Nephron (organoid): ENCODE measurements around the gene KLHL41.
"Not testable (repeated sequence)": the region's sequence is repeated elsewhere in the genome, so short reads cannot be mapped to it uniquely, and the experiment has no call there.

Experiments
- H3K27ac Mint-ChIP-seq, 3 experiments: 2 replicates each; pipeline ENCODE4 v1.8.0; 2020; ENCODE audit warnings: mixed read lengths in 3 of 3, mild to moderate bottlenecking in 2 of 3, moderate library complexity in 1 of 3
- H3K27me3 Mint-ChIP-seq: 2 replicates; pipeline ENCODE4 v1.8.0; 2021; ENCODE audit warnings: low read depth, mild to moderate bottlenecking, moderate library complexity, mixed read lengths
- H3K36me3 Mint-ChIP-seq: 2 replicates; pipeline ENCODE4 v1.8.0; 2020; ENCODE audit warnings: low read depth, mixed read lengths
- H3K4me1 Mint-ChIP-seq: 2 replicates; pipeline ENCODE4 v1.8.0; 2020; ENCODE audit warnings: mixed read lengths
- H3K4me3 Mint-ChIP-seq, 3 experiments: 2 replicates each; pipeline ENCODE4 v1.8.0; 2020; ENCODE audit warnings: mild to moderate bottlenecking in 3 of 3, mixed read lengths in 3 of 3, moderate library complexity in 2 of 3
- H3K9me3 Mint-ChIP-seq: 2 replicates; pipeline ENCODE4 v1.8.0; 2020; ENCODE audit warnings: mixed read lengths
- CTCF ChIP-seq, 3 experiments: fragments of 200-600 bp; sonication (generic); IDR thresholded peaks; one replicate each; pipeline ENCODE4 v1.5.0; 2021; ENCODE audit warnings: antibody characterized with exemption in 3 of 3; ENCODE audit not compliant: unreplicated experiment in 3 of 3

The KLHL41 gene

DNA sequence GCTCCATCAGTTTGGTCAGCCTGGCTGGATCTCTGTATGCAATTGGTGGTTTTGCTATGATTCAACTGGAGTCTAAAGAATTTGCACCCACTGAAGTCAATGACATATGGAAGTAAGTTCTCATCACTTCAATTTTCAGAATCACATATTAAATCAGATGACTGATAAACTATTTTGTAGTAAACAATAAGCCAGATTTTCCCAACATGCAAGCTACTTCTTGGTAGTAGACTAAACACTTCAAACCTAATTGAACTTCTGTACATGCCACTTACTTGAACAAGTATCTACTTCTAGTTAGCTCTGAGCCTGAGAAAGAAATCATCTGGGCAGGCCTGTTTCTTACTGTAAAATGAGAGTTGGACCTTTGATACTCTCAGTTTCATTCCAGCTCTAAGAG lies 11.4 kb downstream of the KLHL41 start:
- H3K27me3 Mint-ChIP-seq = no peaks in the 10 kb centered on the region
- H3K4me3 Mint-ChIP-seq = no peak overlapping the region
- peaks cover 10% of the 10 kb centered on the region for H3K4me1 Mint-ChIP-seq
- H3K27ac Mint-ChIP-seq = no peak overlapping the region
- no peak for TF ChIP-seq CTCF (IDR thresholded peaks at IDR 0.05; ENCODE audit: unreplicated experiment in 3 of 3)
- no peaks in the 10 kb centered on the region for H3K9me3 Mint-ChIP-seq
- peaks cover 13% of the 10 kb centered on the region for H3K36me3 Mint-ChIP-seq

DNA sequence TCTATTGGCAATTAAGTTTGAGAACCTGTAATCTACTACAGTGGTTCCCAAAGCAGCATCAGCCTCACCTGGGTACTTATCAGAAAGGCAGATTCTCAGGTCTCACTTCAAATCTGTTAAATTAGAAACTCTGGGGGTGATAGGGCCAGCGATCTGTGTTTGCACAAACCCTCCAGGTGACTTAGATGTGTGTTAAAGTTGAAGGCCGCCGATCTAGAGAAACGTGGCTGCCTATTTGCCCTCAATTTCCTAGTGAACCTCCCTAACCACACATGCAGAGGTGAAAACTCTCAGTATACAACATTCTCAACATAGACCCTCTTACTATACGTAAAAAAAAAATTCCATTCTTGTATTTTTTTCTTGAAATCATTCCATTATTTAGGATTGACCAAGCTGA lies 14.2 kb downstream of the KLHL41 start:
- H3K9me3 Mint-ChIP-seq = no peaks in the 10 kb centered on the region
- H3K36me3 Mint-ChIP-seq = peaks cover 14% of the 10 kb centered on the region
- H3K27me3 Mint-ChIP-seq = no peaks in the 10 kb centered on the region
- TF ChIP-seq CTCF (IDR thresholded peaks at IDR 0.05; ENCODE audit: unreplicated experiment in 3 of 3) = no peak
- no peaks in the 10 kb centered on the region for H3K4me1 Mint-ChIP-seq
- H3K27ac Mint-ChIP-seq = no peak overlapping the region
- H3K4me3 Mint-ChIP-seq = no peak overlapping the region

DNA sequence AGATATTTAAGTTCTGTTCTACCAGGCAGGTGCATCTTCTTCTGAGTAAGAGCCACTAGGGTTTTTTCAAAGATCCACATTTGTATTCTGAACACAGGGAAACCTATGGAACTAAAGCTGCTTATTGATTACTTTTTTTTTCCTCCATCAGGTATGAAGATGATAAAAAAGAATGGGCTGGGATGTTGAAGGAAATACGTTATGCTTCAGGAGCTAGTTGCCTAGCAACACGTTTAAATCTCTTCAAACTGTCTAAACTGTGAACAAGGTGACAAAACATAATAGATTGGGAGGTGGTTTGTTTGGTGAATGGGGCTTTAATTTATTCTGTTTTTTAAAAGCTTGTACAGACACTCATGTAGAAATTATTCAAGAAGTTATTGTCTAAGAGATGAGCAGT lies 15.9 kb downstream of the KLHL41 start:
- no peak for TF ChIP-seq CTCF (IDR thresholded peaks at IDR 0.05; ENCODE audit: unreplicated experiment in 3 of 3)
- no peak overlapping the region for H3K4me3 Mint-ChIP-seq
- H3K36me3 Mint-ChIP-seq = peaks cover 25% of the 10 kb centered on the region
- no peaks in the 10 kb centered on the region for H3K9me3 Mint-ChIP-seq
- no peaks in the 10 kb centered on the region for H3K27me3 Mint-ChIP-seq
- no peaks in the 10 kb centered on the region for H3K4me1 Mint-ChIP-seq
- H3K27ac Mint-ChIP-seq = no peak overlapping the region

DNA sequence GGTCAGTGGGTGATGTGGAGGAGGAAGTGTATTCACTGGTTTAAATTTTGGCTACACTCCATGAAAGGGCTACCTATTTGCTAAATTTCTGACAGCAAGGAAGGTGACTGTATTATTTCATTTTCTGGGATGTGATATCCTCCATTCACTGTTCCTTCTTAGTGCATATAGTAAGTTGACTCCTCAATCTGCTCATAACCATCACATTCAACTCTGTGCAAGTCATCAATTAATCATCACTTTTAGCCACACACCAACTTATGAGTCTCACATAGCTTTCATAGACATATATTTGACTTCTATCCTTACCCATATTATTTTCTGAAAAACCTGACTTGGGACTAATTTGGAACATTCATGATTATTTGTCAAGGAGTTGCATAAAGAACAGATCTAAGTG lies 16.9 kb downstream of the KLHL41 start:
- H3K4me3 Mint-ChIP-seq = no peak overlapping the region
- peaks cover 25% of the 10 kb centered on the region for H3K36me3 Mint-ChIP-seq
- no peaks in the 10 kb centered on the region for H3K27me3 Mint-ChIP-seq
- no peak overlapping the region for H3K27ac Mint-ChIP-seq
- H3K4me1 Mint-ChIP-seq = no peaks in the 10 kb centered on the region
- TF ChIP-seq CTCF (IDR thresholded peaks at IDR 0.05; ENCODE audit: unreplicated experiment in 3 of 3) = no peak
- no peaks in the 10 kb centered on the region for H3K9me3 Mint-ChIP-seq

DNA sequence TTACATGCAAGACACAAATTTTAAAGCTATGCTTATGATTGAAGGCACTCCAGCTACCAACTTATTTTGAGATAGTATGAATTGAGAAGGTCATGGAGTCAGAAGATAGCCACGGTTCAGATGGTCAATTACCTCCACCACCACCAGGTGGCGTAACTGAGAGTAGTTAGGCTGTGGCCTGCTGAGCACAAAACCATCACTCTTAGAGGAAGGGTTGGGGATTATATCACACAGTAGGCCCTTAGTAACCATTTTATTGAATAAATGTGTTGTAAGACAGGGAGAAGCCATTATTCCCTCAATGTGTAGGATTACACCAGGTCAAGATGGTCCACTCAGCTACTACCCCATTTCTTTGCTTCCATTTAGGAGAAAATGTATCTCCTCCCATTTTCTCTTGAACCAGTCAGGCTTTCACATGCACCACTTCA lies 18.8 kb downstream of the KLHL41 start:
- peaks cover 18% of the 10 kb centered on the region for H3K36me3 Mint-ChIP-seq
- H3K9me3 Mint-ChIP-seq = no peaks in the 10 kb centered on the region

DNA sequence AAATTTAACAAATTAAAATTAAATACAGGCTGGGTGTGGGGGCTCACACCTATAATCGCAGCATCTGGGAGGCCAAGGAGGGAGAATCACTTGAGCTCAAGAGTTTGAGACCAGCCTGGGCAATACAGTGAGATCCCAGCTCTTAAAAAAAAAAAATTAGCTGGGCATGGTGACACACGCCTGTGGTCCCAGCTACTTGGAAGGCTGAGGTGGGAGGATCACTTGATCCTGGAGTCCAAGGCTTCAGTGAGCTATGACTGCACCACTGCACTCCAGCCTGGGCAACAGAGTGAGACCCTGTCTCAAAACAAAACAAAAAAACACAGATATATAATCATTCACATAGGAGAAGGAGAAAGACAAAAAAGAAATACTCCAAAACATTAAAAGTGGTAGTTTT lies 30.0 kb downstream of the KLHL41 start:
- not testable (repeated sequence) for H3K4me1 Mint-ChIP-seq, H3K27ac Mint-ChIP-seq, H3K27me3 Mint-ChIP-seq, H3K4me3 Mint-ChIP-seq, H3K9me3 Mint-ChIP-seq
- peaks cover 14% of the 10 kb centered on the region for H3K36me3 Mint-ChIP-seq

More for the DNA sequence above, 18.8 kb downstream of the KLHL41 start:
- Mint-ChIP-seq H3K4me1 (no peaks in the 10 kb centered on the region), H3K27ac (no peak overlapping the region), H3K27me3 (no peaks in the 10 kb centered on the region), H3K4me3 (no peak overlapping the region)
- TF ChIP-seq CTCF (IDR thresholded peaks at IDR 0.05; ENCODE audit: unreplicated experiment in 3 of 3) = peak; percentile 60 to 67 (median 66)
